Activated gamma-delta T cell treated with anti-CD3 and anti-CD28 coated beads, Interleukin-2, amount 50 U/mL, for 16 hours (primary cell): Measurements from ENCODE around the gene ATXN7L1.
"Not testable (repeated sequence)": the region's sequence is repeated elsewhere in the genome, so short reads cannot be mapped to it uniquely, and the experiment has no call there.

Experiments
- DNase-seq: peaks from one replicate; pipeline ENCODE4 v3.0.0-alpha.2; 2020; ENCODE audit warnings: low read depth

ATXN7L1 gene

DNA sequence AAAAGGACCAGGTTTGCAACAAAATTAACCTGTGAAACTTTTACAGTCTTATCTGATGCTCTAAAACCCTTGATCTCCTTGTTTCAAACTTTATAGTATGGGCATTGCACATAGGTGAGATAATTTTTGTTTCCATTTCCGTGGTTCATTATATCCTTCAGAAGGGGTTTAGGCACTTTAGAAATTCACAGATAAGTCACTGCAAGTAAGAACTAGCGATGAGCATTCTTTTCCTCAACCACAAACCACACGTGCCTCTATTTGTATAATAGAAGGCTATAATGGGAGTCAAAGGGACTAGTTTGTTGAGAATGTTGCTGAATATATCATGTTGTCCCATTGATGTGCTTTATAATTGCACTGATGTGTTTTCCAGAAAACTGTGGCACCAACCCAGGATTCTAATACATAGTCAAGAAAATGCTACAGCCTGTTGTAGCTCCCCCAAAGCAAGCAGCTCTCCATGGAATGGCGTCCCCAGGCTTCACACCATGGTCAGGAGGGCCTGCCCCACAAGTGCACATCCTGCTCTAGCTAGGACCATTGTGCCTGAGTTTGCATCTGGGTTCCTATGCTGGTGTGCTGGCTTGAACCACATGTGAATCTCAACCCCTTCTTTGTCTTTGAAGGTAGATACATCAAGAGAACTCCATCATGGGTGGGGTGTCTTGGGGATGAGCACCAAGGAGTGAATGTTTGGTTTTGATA lies 14.0 kb upstream of the ATXN7L1 start:
- no peak for DNase-seq

DNA sequence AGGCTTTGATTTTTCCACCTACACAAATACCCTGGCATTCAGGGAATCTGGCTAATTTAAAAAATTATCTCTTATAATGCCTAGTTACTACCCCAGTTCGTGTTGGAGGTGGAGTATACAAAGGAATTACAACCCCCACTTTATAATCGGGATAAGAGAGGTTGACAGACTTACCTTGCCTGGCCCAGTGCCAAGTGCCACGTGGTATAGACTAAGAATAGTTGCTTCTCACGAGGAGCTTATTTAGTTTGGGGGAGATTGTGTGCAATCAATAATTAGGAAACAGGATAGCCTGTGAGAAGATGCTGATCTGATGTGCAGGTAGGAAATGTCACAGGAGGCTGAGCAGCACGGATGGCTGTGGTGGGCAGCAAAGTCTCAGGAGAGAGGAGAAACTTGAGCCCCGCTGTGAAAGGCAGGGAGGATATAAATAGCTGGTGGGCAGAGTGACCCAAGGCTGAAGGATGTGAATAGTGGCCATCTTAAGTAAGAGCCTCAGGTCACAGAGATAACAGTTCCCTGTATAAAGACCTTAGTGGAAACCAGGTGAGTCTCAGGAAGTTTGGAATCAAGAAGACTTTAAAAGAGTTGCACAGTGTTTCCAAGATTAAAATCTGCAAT lies 11.3 kb upstream of the ATXN7L1 start:
- no peak for DNase-seq

DNA sequence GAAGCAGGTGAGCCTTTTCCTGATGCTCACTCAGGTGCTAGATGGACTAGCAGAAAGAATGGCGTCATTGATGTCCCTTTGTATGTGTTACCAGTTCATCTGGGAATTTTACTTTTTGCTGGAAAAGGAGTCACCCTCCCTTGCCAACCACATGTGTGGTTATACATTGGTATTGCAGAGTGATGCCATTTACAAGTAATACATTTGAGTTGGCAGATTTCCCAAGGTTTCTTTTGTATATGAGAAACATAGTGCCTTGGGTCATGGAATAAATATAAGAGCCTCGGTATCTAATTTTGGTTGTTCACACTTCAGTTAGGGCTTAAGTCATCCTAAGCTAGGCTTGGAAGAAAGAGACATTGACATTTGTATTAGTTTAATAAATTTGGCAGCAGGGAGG lies 10.4 kb upstream of the ATXN7L1 start:
- DNase-seq, result no peak

DNA sequence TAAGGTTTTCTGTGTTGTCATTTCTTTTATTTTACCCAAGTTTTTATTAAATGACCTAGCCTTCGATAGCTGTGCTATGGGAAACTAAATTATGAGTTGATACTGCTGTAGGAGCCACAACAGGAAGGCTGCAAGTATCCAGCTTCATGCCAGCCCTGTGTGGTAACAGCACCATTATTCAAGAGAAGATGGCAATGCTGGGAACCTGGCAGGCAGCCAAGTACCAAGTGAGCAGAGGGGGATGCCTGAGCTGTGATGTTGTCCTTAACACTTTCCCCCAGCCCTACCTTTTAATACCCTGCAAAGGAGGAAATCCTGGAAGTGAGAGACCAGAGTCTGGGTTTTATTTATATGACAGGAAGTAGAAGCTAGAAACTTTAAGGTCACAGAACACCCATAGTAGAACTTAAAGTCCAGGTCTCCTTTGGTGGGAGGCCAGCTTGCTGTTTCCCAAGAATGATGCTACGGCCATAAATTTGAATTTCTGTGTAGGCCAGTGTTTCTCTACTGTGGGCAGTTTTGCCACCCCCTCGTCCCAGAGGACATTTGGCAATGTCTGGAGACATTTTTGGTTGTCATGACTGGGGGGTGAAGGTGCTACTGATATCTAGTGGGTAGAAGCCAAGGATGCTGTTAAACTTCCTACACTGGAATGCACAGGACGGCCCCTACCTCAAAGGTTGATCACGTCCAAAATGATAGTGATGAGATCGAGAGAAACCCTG lies 9.2 kb upstream of the ATXN7L1 start:
- DNase-seq, result no peak

DNA sequence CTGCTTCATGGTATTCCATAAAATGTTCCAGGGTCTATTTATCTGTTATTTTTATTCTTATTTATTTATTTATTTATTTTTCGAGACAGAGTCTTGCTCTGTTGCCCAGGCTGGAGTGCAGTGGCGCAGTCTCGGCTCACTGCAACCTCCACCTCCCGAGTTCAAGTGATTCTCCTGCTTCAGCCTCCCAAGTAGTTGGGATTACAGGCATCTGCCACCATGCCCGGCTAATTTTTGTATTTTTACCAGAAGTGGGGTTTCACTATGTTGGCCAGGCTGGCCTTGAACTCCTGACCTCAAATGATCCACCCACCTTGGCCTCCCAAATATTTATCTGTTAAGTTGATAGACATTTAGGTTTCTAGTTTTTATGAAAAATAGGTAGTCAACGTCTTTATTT lies 6.8 kb upstream of the ATXN7L1 start:
- DNase-seq, result not testable (repeated sequence)

DNA sequence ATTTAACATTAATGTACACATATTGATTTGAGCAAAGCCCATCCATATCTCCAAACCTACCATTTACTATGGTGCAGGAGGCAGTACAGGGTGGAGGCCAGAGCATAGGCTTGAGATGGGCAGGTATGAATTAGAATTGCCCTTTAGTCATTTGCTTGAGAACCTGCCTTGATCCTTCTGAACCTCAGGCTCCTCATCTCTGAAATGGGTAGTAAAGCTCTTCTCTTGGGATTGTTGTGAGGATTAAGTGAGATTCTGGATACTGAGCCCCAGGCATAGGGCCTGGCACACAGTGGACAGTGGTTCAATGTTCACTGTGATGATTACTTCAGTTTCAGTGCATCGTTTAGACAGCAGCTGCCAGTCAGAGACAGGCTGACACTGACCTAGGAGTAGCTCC lies 5.0 kb upstream of the ATXN7L1 start:
- no peak for DNase-seq

DNA sequence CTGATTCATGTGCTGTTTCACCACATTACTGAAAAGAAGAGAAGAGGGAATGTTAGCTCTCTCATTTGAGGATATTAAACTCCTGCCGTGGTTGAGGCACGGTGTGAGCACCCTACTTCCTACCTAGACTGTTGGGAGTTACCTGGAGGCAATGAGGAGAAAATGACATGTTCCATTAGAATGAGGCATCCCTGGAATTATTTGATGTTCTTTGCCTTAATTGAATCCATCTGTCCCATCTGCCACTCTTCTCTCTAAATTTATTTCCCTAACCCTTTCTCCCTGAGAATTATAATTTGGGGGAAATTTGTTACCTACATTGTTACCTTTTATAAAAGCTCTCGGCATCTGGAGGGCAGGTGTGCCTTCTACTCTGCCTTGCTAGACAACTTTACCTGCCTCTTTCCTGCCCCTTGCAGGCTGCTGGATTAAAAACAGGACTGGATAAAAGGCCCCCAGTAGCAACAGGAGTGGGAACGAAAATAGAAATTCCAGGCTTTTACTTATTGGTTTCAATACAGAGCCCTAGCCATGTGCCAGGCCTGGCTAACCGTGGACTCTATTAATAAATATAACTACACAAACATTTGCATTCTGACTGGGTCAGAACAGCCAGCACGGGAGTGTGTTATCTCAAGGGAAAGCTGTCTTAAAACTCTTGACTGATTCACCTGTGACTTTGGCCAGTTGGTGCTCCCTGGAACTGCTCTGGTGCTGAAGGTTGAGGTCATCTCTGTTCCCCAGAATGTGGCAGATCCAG lies 4.4 kb upstream of the ATXN7L1 start:
- DNase-seq, result no peak

DNA sequence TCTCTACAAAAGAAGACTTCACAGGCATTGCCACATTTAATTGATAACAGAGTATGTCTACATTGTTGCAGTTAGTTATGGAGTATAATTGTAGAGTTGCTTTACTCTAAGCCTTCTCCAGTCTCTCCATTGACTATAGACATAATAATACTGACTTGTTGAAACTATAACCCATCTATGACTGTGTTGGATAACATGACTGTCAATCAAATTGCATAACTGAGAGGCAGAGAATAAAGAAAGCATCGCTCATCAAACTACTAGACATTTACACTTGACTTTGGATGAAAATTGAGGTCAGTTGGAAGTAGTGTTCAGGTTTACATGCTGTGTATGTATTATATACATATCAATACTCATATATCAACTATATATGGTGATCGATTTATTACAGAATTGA lies 3.4 kb upstream of the ATXN7L1 start:
- no peak for DNase-seq

DNA sequence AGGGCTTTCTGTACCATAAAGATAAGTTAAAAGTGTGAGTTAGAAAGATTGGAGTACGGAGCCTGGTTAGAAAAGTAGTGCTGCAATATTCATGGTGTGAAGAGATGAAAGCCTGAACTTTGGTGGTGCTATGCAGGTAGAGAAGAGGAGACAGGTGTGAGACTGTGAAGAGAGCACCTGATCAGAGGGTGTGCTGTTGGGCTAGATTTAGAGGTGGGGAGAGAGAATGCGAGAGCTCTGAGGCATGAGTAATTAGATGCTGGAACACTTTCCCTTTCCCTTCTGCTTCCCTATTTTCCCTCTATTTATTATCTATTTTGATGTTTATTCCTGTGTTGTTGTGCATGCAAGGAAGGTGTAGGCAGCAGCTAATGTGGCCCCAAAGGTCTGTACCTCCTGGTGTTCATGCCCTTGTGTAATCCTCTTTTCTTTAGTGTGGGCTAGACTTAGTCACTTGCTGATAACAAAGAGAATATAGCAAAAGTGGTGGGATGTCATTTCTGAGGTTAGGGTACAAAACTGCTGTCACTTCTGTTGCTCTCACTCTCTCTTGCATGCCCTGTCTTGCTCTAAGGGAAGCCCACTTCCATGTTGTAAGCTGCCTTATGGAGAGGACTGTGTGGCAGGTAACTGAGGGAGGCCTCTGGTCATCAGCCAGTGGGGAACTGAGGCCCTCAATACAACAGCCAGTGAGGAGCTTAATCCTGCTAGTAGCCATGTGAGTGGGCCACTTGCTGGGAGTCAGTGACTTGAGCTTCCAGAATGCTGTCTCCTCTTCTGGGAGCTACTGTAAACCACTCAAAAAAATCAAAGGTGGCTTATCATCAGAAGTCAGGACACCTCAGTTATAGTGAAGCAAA lies 2.6 kb upstream of the ATXN7L1 start:
- DNase-seq, result no peak

DNA sequence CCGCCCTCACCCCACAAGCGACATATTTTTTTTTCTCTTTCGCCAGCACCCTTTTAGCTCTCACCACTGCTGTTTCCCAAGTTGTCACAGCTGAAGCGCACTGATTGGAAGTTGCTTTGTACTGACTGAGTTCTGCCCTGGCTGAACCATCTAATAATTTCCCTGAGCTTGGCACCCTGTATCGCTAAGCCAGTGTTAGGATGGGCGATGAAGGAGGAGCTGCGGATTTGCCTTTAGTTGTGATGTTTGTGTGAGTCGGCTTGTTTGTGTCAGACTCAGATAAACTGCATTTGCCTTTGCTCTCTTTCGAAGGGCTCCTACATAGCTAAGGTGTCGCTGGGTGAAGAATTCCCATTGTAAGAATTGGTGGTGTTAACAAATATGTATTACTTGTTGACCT lies 1.3 kb upstream of the ATXN7L1 start:
- DNase-seq, result no peak

DNA sequence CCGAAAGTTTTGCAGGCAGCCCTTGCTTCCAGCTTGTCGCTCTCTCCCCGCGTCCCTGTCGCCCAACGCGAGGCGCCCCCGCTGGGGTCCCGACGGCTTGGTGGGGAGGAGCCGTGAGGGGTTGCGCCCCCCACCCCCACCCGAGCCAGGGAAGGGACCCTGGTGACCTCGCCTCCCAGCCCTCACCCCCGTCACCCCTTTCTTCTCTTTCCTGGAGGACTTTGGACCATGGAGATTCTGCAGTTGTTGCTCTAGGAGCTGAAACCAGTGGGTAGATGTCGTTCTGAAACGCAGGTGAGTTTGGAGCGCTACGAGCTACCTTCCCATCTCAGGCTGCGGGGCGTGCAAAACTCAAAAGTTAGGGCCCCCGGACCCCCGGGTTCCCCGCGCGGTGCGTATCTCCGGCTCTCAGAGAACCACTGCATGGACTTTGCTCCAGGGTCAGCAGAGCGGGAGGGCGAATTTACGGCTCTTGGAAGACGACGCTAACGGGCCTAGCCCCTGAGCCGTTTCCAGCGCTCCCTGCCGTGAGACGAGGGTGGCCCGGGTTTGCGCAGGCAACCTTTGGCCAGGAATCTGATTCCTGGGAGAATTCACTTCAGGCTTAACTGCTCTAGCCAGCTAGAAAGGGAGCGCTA lies 684 bp upstream of the ATXN7L1 start:
- no peak for DNase-seq

DNA sequence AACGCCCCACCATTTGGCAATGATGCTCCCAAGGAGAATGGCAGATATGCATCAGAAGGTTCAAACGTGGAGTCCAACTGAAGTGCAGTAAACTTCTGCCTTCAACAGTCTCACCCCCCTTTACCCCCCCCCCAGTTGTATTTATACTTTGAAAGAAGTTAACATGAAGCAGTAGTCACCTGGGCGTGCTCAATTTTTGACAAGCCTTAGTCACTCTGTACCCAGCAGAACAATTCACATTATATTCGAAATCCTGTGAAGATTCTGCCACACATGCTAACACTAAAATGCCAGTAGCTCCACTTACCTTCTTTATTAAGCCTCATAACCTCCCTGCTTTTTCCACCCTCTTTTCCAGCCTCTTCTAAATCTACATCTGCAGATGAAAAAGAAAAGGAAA lies 894 bp downstream of the ATXN7L1 start:
- no peak for DNase-seq

DNA sequence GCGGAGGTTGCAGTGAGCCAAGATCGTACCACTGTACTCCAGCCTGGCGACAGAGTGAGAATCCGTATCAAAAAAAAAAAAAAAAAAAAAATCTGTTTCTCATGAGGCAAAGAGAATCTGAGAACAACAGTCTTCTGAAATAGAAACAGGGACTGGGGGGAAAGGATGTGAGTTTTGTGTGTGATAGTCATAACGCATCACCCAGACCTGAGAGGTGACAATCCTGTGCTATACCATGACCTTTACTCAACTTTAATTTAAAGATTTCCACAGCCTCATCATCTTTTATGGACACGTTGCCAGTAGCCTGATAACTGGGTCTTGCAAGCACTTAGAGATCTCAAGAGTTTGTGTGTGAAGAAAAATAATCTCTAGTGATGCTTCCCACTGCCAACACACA lies 2.3 kb downstream of the ATXN7L1 start:
- no peak for DNase-seq

DNA sequence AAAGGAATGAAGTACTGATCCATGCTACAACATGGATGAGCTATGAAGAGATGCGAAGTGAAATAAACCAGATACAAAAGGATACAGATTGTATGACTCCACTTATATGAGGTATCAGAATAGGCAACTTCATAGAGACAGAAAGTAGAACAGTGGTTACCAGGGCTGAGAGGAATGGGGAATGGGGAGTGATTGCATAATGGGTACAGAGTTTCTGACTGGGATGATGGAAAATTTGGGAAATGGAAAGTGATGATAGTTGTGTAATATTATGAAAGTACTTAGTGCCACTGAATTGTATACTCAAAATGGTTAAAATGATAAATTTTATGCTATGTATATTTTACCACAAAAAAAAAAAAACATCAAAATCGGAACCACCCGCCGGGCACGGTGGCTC lies 3.9 kb downstream of the ATXN7L1 start:
- DNase-seq, result no peak

DNA sequence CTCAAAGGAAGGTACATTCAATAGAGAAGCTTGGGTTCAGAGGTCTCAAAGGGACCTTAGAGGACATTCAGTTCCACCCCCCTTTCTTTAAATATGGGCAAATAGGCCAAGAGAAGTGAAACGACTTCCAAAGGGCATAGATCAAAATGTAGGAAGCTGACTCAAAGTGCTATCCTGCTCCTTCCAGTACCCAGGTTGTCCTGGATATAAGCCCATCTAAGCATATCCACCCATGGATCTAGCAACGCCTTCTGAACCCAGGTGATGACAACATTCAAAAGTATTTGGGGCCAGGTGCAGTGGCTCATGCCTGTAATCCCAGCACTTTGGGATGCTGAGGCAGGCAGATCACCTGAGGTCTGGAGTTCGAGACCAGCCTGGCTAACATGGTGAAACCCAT lies 5.3 kb downstream of the ATXN7L1 start:
- no peak for DNase-seq

DNA sequence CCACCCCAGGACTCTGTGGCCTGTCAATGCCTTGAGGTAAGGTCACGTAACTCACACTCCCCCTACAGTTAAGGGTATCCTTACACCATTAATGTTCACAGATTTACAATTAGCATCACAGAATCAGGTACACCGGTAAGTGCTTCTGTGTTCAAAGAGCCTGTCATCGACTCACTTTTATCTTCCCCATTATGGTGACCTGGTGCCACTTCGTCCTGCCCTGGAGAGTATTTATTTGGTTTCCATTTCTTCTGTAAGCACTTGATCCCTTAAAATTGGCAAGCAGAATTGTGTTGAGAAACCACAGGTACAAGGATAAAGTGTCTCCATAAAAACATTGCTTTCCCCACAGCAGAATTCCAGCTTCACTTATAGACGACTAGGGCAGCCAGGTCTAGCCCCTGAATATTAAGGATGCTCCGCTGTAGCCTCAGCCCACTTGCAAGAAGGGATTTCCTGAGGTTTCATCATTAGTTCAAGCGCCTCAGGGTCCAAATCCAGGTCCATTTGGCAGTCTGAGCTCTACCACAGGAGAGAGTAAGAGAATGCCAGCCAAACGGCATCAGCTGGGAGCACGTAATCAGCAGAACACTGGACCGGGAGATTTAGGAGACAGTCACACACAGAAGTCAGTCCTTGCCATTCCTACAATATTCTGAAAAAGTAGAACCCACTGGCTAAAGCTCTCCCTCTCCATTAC lies 10.1 kb downstream of the ATXN7L1 start:
- DNase-seq, result no peak

DNA sequence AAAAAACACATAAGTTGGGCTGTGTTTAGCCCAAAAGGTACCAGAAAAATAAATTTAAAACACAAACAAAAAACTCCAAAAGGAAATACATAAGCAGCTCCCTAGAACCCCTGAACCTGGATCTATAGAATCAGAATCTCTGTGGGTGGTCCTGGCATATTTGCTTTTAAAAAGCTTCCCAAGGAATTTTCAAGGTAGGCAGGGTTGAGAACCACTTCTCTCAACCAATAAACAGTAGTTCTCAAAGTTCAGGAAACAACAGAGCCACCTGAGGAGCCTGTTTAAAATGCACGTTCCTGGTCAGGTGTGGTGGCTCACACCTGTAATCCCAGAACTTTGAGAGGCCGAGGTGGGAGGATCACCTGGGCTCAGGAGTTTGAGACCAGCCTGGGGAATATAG lies 12.5 kb downstream of the ATXN7L1 start:
- DNase-seq, result no peak

DNA sequence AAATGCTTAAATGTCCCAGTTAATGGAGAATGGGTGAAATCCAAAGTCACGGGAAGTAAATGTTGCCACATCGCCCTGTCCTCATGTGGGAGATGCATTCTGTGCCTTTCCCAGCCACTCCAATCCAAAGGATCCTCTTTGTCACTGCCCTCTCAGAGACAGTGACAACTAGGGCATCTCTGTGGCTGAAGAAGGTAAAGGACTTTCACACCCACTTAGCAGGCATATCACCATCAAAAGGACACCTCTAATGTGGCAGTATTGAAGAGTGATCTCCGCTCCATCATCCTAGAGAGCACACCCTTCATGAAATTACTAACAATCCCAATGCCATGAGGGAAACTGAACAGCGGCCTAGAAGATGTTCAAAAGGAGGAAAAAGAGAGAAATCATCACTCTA lies 13.6 kb downstream of the ATXN7L1 start:
- DNase-seq, result no peak

DNA sequence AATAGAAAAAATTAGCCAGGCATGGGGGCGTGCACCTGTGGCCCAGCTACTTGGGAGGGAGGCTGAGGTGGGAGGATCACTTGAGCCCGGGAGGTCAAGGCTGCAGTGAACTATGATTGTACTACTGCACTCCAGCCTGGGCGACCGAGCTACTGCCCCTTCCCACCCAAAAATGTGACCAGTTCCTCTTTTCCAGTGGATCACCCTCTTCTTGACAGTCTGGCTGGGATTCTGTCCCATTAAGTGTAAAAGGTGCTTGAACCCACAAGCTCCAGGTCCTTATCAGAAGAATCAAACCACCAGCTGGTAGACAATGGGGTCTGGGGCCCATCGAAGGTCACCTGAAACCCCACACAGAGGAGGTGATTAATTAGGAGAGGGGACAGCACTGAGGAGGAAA lies 14.1 kb downstream of the ATXN7L1 start:
- DNase-seq, result no peak

DNA sequence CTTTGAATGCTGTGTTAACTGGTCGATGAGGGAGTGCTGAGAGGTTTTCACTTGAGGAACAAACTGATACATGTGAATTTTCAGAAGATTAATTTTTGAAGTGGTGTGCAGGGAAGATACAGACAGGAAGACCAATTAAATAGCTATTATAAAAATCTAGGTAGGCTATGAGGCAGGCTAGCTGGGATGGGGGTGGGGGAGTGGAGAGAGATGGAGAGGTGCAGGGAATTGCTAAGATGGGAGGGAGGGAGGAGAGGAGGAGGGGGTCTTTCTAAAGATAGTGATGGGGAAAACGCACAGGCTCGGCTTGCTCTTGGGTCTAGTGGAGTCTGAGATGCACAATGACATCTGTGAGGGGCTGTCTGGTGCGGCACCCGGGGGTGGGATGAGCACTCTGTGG lies 15.2 kb downstream of the ATXN7L1 start:
- DNase-seq, result no peak

DNA sequence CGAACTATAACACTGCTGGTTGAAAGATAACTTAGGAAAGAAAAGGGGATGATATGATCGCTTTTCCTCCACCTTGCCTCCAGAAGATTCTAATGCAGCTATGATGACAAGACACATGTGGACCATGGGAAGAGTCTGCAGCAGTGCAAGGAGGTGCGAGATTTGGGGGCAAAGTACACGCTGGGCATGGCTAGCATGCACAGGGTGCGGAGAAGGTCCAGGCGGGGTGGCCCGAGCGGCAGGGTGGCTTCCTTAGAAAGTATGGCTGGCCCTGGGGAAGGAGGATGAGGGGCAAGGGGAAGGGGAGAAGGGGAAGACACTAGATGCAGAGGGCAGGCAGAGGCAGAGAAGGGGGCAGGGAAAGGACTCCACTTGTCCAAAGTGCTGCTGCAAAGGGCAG lies 15.6 kb downstream of the ATXN7L1 start:
- no peak for DNase-seq
